Measurements from ENCODE around the gene MRPL55.

The MRPL55 gene

GRCh38 chr1:228066416-228066815, 42.7 kb downstream of the MRPL55 start:
- DNase-seq, result no peak

GRCh38 chr1:228065543-228066347, 43.4 kb downstream of the MRPL55 start:
- no peak for DNase-seq

DNA sequence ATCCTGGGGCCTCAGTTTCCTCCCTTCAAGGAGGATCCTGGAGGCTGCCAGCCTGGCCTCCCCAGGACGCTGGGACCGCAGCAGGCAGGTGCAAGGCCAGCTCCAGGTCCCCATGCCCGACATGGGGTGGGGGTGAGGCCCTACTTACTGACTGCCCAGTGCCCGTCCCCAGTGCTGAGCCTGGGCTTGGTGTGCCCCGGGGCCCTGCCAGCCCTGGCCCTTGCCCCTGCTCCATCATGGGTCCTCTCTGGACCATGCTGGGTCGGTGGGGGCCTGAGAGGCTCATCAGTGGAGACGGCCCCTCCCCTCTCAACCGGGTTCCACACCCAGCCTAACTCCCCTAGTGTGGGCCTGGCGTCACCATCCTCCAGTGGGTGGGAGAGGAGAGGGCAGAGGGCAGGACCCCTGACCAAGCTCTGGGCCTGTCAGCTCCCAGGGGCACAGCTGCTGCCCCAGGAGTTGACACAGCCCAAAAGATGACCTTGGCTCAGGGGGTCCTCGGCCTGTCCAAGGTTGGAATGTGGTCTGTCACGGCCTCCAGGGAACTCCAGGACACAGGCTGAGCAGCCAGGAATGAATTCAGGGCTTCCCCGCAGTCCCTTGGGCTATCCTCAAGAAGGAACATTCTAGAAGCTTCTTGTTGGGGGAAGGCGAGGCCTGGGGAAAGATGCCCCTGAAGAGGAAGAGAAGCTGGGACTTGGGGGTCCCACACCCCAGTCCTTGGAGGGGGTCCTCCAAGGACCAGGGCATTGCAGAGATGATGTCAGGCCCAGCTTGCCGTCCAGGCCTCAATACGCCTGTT, 44.2 kb downstream of the MRPL55 start:
- DNase-seq, result no peak

GRCh38 chr1:228064296-228064695, 44.8 kb downstream of the MRPL55 start:
- no peak for DNase-seq

- no peak for DNase-seq
Measured at GRCh38 chr1:228063251-228064191, 45.6 kb downstream of the MRPL55 start.

DNA sequence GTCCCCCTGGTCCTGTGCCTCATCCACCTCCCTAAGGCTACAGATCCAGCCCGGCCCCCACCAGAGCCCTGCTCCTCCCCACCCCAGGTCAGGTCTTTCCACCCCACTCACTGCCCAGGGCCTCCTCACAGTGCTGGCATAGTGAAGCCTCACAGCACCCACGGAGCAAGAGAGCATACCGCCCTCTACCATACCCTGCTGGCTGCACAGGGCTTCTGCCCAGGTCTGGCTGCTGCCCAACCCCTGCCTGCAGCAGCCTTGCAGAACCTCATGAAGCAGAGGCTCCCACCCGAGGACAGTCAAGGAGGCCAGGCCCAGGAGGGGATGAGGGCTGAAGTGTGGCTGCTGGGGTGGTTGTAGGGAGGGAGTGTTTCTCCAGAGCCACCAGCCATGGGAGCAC, 46.3 kb downstream of the MRPL55 start:
- DNase-seq, result no peak

GRCh38 chr1:228062085-228062791, 46.9 kb downstream of the MRPL55 start:
- no peak for DNase-seq

GRCh38 chr1:228061411-228062084, 47.6 kb downstream of the MRPL55 start:
- DNase-seq, result no peak

DNA sequence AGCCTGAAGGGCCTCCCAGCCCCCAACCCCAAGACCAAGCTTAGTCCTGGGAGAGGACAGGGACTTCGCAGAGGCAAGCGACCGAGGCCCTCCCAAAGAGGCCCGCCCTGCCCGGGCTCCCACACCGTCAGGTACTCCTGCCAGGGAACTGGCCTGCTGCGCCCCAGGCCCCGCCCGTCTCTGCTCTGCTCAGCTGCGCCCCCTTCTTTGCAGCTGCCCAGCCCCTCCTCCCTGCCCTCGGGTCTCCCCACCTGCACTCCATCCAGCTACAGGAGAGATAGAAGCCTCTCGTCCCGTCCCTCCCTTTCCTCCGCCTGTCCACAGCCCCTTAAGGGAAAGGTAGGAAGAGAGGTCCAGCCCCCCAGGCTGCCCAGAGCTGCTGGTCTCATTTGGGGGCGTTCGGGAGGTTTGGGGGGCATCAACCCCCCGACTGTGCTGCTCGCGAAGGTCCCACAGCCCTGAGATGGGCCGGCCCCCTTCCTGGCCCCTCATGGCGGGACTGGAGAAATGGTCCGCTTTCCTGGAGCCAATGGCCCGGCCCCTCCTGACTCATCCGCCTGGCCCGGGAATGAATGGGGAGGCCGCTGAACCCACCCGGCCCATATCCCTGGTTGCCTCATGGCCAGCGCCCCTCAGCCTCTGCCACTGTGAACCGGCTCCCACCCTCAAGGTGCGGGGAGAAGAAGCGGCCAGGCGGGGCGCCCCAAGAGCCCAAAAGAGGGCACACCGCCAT, 48.5 kb downstream of the MRPL55 start:
- DNase-seq, result no peak

GRCh38 chr1:228059634-228060457, 49.3 kb downstream of the MRPL55 start:
- peak; percentile 48 for DNase-seq

DNA sequence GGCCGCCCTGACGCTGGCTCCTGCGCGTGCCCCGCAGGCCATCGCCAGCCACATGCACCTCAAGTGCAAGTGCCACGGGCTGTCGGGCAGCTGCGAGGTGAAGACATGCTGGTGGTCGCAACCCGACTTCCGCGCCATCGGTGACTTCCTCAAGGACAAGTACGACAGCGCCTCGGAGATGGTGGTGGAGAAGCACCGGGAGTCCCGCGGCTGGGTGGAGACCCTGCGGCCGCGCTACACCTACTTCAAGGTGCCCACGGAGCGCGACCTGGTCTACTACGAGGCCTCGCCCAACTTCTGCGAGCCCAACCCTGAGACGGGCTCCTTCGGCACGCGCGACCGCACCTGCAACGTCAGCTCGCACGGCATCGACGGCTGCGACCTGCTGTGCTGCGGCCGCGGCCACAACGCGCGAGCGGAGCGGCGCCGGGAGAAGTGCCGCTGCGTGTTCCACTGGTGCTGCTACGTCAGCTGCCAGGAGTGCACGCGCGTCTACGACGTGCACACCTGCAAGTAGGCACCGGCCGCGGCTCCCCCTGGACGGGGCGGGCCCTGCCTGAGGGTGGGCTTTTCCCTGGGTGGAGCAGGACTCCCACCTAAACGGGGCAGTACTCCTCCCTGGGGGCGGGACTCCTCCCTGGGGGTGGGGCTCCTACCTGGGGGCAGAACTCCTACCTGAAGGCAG, 50.0 kb downstream of the MRPL55 start:
- DNase-seq, result no peak

DNA sequence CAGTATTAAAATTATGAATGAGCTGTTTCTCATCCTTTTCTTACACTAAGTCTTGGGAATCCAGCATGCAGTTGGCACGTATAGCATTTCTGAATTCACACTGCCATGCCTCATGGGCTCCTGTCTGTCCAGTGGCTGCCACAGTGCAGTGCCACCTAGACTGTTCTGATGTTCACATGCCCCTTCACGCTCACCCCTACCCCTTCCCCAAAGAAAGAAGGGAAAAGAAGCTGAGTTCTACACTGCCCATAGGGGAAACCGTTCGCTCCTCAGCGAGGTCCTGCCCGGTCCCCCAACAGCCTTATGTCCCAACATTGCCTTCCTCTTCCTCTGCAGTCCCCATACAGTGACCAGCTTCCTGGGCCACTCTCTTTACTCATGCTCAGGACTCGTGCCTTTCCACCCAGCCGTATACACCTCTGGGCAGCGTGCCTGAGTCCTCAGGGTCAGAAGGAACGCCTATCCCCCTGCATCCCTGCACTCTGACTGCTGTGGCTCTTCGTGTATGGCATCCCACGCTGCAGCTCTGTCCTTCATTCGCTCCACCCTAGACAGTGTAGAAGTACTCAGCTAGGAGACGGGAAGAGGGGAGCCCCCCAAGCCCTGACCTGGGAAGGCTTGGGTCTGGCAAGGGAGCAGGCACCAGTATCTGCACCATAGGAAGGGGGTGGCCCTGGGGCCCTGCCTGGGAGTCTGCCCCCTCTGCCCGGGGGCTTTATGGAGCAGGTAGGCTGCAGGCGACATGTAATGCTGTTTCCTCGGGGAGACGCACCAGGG, 50.7 kb downstream of the MRPL55 start:
- no peak for DNase-seq
